B cell (primary cell): Measurements from ENCODE around the gene LMOD2.

Experiments used
- EZH2 ChIP-seq: IDR thresholded peaks from 2 replicates; pipeline ENCODE4 v1.6.1; 2012; ENCODE audit warnings: borderline replicate concordance, low read depth, mild to moderate bottlenecking, moderate library complexity, low read length; ENCODE audit not compliant: insufficient read depth, poor library complexity, severe bottlenecking
- TF ChIP-seq, protein P1 (sequence below): fragments of 200-600 bp; IDR thresholded peaks from one replicate; pipeline ENCODE4 v1.8.0; 2022; ENCODE audit warnings: antibody characterized with exemption, mild to moderate bottlenecking

DNA sequence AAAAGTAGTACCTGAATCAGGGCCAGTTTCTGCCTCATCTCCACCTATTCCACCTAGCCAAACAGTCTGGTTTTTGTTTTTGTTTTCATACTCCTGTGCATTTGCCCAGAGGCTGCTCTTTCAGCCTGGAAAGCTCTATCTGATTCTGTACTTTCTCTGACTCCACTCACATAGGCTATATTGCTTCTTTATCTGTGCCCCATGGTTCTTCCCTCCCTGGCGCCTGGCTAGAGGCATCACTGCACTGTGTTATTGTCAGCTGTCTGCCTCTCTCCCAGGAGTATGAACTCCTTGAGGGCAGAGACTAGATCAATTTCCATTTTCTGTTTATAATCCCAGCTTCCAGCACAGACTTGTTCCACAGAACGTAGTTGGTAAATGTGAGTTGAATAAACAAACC lies 5.1 kb upstream of the LMOD2 start:
- TF ChIP-seq, protein P1, sequence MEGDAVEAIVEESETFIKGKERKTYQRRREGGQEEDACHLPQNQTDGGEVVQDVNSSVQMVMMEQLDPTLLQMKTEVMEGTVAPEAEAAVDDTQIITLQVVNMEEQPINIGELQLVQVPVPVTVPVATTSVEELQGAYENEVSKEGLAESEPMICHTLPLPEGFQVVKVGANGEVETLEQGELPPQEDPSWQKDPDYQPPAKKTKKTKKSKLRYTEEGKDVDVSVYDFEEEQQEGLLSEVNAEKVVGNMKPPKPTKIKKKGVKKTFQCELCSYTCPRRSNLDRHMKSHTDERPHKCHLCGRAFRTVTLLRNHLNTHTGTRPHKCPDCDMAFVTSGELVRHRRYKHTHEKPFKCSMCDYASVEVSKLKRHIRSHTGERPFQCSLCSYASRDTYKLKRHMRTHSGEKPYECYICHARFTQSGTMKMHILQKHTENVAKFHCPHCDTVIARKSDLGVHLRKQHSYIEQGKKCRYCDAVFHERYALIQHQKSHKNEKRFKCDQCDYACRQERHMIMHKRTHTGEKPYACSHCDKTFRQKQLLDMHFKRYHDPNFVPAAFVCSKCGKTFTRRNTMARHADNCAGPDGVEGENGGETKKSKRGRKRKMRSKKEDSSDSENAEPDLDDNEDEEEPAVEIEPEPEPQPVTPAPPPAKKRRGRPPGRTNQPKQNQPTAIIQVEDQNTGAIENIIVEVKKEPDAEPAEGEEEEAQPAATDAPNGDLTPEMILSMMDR, result no peak
- TF ChIP-seq EZH2, result no peak
